ENCODE measurements around the gene OCEL1.

- TF ChIP-seq ZNF18 (CRISPR knock-in tag; IDR thresholded peaks at IDR 0.05; ENCODE audit: insufficient replicate concordance), result no peak
- no peak for TF ChIP-seq RXRA (CRISPR knock-in tag; IDR thresholded peaks at IDR 0.05)
- TF ChIP-seq RAD21 (CRISPR knock-in tag; IDR thresholded peaks at IDR 0.05), result no peak
- no peak for TF ChIP-seq CTCF (CRISPR knock-in tag; IDR thresholded peaks at IDR 0.05)
Measured at GRCh38 chr19:17249887-17250548, 24.0 kb downstream of the OCEL1 start.

Measured in HepG2 (cell line).